ENCODE measurements around the gene STK26. TPM values are rescaled to one million over a fixed set of nuclear protein-coding genes. Genes with fewer than 3 reads are reported as not detected.
A peak's percentile ranks its signal among the peaks of the same experiment; 100 is the strongest.

STK26 gene
- total and polyA plus RNA-seq, 2 of the 13 experiments (the other 11 are each of a cell fraction or from before 2014, with no cell fraction given) = 16.9 to 47.9 TPM

GRCh38 chrX:132022967-132023895, at the start of gene STK26 (continued):
- TF ChIP-seq, protein P1, sequence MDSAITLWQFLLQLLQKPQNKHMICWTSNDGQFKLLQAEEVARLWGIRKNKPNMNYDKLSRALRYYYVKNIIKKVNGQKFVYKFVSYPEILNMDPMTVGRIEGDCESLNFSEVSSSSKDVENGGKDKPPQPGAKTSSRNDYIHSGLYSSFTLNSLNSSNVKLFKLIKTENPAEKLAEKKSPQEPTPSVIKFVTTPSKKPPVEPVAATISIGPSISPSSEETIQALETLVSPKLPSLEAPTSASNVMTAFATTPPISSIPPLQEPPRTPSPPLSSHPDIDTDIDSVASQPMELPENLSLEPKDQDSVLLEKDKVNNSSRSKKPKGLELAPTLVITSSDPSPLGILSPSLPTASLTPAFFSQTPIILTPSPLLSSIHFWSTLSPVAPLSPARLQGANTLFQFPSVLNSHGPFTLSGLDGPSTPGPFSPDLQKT (CRISPR knock-in tag; IDR thresholded peaks at IDR 0.05; ENCODE audit: borderline replicate concordance) = no peak
- TF ChIP-seq MYNN (CRISPR knock-in tag; IDR thresholded peaks at IDR 0.05; ENCODE audit: low read depth) (no peak), ZFX (CRISPR knock-in tag; IDR thresholded peaks at IDR 0.05; ENCODE audit: low read depth) (peak; percentile 71), GATA4 (IDR thresholded peaks at IDR 0.05; ENCODE audit: borderline replicate concordance, low read depth) (0 out of 2 replicates have a peak, but pooled peaks have one; percentile 29), ZNF543 (CRISPR knock-in tag; IDR thresholded peaks at IDR 0.05) (no peak), TBP (CRISPR knock-in tag; IDR thresholded peaks at IDR 0.05) (no peak), SOX13 (IDR thresholded peaks at IDR 0.05) (no peak), SOX13 (CRISPR knock-in tag; conservative IDR thresholded peaks at IDR 0.05 in 1 of 2, IDR thresholded peaks at IDR 0.05 in 1 of 2) (no peak), NFE2 (CRISPR knock-in tag; IDR thresholded peaks at IDR 0.05) (no peak), SNAPC4 (CRISPR knock-in tag; IDR thresholded peaks at IDR 0.05) (no peak)
- TF ChIP-seq, protein P2, sequence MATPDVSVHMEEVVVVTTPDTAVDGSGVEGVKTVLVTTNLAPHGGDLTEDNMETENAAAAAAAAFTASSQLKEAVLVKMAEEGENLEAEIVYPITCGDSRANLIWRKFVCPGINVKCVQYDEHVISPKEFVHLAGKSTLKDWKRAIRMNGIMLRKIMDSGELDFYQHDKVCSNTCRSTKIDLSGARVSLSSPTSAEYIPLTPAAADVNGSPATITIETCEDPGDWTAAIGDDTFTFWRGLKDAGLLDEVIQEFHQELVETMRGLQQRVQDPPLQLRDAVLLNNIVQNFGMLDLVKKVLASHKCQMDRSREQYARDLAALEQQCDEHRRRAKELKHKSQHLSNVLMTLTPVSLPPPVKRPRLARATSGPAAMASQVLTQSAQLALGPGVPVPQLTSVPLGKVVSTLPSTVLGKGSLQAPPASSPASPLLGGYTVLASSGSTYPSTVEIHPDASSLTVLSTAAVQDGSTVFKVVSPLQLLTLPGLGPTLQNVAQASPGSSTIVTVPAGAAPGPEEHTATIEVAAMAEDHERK (CRISPR knock-in tag; IDR thresholded peaks at IDR 0.05; ENCODE audit: low read depth) = no peak
- TF ChIP-seq, protein P3, sequence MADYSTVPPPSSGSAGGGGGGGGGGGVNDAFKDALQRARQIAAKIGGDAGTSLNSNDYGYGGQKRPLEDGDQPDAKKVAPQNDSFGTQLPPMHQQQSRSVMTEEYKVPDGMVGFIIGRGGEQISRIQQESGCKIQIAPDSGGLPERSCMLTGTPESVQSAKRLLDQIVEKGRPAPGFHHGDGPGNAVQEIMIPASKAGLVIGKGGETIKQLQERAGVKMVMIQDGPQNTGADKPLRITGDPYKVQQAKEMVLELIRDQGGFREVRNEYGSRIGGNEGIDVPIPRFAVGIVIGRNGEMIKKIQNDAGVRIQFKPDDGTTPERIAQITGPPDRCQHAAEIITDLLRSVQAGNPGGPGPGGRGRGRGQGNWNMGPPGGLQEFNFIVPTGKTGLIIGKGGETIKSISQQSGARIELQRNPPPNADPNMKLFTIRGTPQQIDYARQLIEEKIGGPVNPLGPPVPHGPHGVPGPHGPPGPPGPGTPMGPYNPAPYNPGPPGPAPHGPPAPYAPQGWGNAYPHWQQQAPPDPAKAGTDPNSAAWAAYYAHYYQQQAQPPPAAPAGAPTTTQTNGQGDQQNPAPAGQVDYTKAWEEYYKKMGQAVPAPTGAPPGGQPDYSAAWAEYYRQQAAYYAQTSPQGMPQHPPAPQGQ (CRISPR knock-in tag; IDR thresholded peaks at IDR 0.05; ENCODE audit: borderline replicate concordance) = no peak
- TF ChIP-seq, protein P4, sequence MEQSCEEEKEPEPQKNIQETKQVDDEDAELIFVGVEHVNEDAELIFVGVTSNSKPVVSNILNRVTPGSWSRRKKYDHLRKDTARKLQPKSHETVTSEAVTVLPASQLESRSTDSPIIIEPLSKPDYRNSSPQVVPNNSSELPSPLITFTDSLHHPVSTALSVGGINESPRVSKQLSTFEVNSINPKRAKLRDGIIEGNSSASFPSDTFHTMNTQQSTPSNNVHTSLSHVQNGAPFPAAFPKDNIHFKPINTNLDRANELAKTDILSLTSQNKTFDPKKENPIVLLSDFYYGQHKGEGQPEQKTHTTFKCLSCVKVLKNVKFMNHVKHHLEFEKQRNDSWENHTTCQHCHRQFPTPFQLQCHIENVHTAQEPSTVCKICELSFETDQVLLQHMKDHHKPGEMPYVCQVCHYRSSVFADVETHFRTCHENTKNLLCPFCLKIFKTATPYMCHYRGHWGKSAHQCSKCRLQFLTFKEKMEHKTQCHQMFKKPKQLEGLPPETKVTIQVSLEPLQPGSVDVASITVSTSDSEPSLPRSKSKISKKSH (CRISPR knock-in tag; IDR thresholded peaks at IDR 0.05; ENCODE audit: borderline replicate concordance) = no peak
